Left ventricle myocardium inferior (tissue), 1 donor: ENCODE results near the gene GSTA3. TPM values are rescaled to one million over a fixed set of nuclear protein-coding genes. Genes with fewer than 3 reads are reported as not detected.
"Not testable (repeated sequence)": the region's sequence is repeated elsewhere in the genome, so short reads cannot be mapped to it uniquely, and the experiment has no call there.

Experiments
- DNase-seq: peaks from one replicate; pipeline ENCODE4 v3.0.0-alpha.2; 2020
- H3K27ac ChIP-seq: fragments of 200-600 bp; replicated peaks from 2 replicates; pipeline ENCODE4 v1.8.0; 2021
- H3K27me3 ChIP-seq: fragments of 200-600 bp; 2 replicates; pipeline ENCODE4 v1.8.0; 2021; ENCODE audit warnings: low read depth
- H3K36me3 ChIP-seq: fragments of 200-600 bp; 2 replicates; pipeline ENCODE4 v1.8.0; 2021
- H3K4me1 ChIP-seq: fragments of 200-600 bp; 2 replicates; pipeline ENCODE4 v1.8.0; 2021
- H3K4me3 ChIP-seq: fragments of 200-600 bp; 2 replicates; pipeline ENCODE4 v1.8.0; 2021; ENCODE audit warnings: mild to moderate bottlenecking, moderate library complexity
- H3K9me3 ChIP-seq: fragments of 200-600 bp; replicated peaks from 2 replicates; pipeline ENCODE4 v1.8.0; 2021
- CTCF ChIP-seq: fragments of 200-600 bp; IDR thresholded peaks from 2 replicates; pipeline ENCODE4 v1.8.0; 2021; ENCODE audit warnings: antibody characterized with exemption, mild to moderate bottlenecking, borderline replicate concordance
- intact Hi-C: fragments of 100-400 bp; cut with micrococcal nuclease; formaldehyde crosslinking; loops from one replicate; pipeline ENCODE4 v1.11.0; 2022
- total RNA-seq: library from RNA; stranded (reverse); fragmentation: NEBNext Ultra II Directional; extraction: Animal tissue kit (Norgen Biotek cat#: 25700); gene quantifications from one replicate; pipeline ENCODE4 v1.2.1, GENCODE V29; 2021
- donor health status: DM: no; HTN: yes; CAD: no; lungs with severe emphysema.

Gene GSTA3
- total RNA-seq, 1 donor from 2014 or later, result not detected

DNA sequence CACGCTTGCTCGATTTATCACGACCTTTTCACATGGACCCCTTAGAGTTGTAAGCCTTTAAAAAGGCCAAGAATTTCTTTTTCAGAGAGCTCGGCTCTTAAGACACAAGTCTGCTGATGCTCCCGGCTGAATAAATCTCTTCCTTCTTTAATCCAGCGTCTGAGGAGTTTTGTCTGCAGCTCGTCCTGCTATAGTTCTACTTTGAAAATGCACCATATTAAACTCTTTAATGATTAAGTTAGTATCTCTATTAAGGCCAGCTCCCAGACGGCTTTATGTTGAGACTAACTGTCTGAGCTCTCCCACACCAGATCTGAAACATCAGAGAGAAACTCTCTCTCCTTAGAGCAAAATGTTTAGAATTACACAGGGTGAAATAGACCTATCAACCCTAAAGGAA lies 18.0 kb upstream of the GSTA3 start:
- TF ChIP-seq CTCF, result no peak
- intact Hi-C loops, result no loop called here
- H3K36me3 ChIP-seq, result no peaks in the 10 kb centered on the region
- no peak overlapping the region for H3K4me3 ChIP-seq
- no peak overlapping the region for H3K27ac ChIP-seq
- H3K4me1 ChIP-seq, result no peaks in the 10 kb centered on the region
- no peaks in the 10 kb centered on the region for H3K9me3 ChIP-seq
- H3K27me3 ChIP-seq, result no peaks in the 10 kb centered on the region
- DNase-seq, result no peak

GRCh38 chr6:52925919-52926792 lies 16.7 kb upstream of the GSTA3 start:
- H3K4me3 ChIP-seq, result no peak overlapping the region
- H3K36me3 ChIP-seq, result no peaks in the 10 kb centered on the region
- intact Hi-C loops, result no loop called here
- peaks cover 7% of the 10 kb centered on the region for H3K27me3 ChIP-seq
- no peaks in the 10 kb centered on the region for H3K4me1 ChIP-seq
- no peak overlapping the region for H3K27ac ChIP-seq
- no peak for TF ChIP-seq CTCF
- H3K9me3 ChIP-seq, result no peaks in the 10 kb centered on the region
- DNase-seq, result no peak

GRCh38 chr6:52925042-52925441 lies 15.5 kb upstream of the GSTA3 start:
- Histone ChIP-seq H3K4me1 (no peaks in the 10 kb centered on the region), H3K27me3 (peaks cover 7% of the 10 kb centered on the region), H3K4me3 (no peak overlapping the region), H3K36me3 (no peaks in the 10 kb centered on the region), H3K27ac (no peak overlapping the region), H3K9me3 (no peaks in the 10 kb centered on the region)
- no peak for DNase-seq
- TF ChIP-seq CTCF, result no peak
- intact Hi-C loops, result no loop called here

- intact Hi-C loops, H3K27ac ChIP-seq, H3K4me3 ChIP-seq, H3K36me3 ChIP-seq, DNase-seq, H3K4me1 ChIP-seq, H3K27me3 ChIP-seq, H3K9me3 ChIP-seq: not testable (repeated sequence)
Observed at GRCh38 chr6:52923689-52924088, 14.2 kb upstream of the GSTA3 start.

DNA sequence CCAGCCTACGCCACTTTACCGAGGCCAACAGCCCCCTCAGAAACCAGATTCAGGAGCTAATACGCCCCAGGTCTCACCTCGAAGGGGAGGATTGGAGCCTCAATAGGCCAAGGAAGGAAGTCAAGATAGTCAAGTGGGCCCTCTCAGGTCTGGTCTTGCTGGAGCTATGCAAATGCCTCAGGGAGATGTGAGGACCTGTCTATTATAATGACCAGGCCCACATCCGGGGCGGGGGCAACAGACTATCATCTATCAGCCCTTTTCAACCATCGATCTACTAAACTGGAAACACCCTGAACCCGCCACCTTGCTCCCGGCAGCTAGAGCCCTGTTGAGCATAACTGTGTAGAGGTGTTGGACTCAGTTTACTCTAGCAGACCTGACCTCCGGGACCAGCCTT lies 12.7 kb upstream of the GSTA3 start:
- no peak for DNase-seq
- no peak overlapping the region for H3K4me3 ChIP-seq
- TF ChIP-seq CTCF, result no peak
- H3K4me1 ChIP-seq, result peaks cover 6% of the 10 kb centered on the region
- intact Hi-C loops, result no loop called here
- no peaks in the 10 kb centered on the region for H3K9me3 ChIP-seq
- H3K36me3 ChIP-seq, result no peaks in the 10 kb centered on the region
- H3K27ac ChIP-seq, result no peak overlapping the region
- H3K27me3 ChIP-seq, result peaks cover 7% of the 10 kb centered on the region

GRCh38 chr6:52921743-52922142 lies 12.2 kb upstream of the GSTA3 start:
- Histone ChIP-seq H3K9me3 (no peaks in the 10 kb centered on the region), H3K4me3 (no peak overlapping the region), H3K27me3 (peaks cover 7% of the 10 kb centered on the region), H3K36me3 (no peaks in the 10 kb centered on the region), H3K4me1 (peaks cover 6% of the 10 kb centered on the region), H3K27ac (no peak overlapping the region)
- TF ChIP-seq CTCF, result no peak
- intact Hi-C loops, result no loop called here
- no peak for DNase-seq

- H3K4me3 ChIP-seq, H3K9me3 ChIP-seq, DNase-seq, H3K27me3 ChIP-seq, H3K36me3 ChIP-seq, intact Hi-C loops, H3K27ac ChIP-seq, H3K4me1 ChIP-seq: not testable (repeated sequence)
Observed at GRCh38 chr6:52919511-52919910, 10.0 kb upstream of the GSTA3 start.

GRCh38 chr6:52918771-52919170 lies 9.3 kb upstream of the GSTA3 start:
- not testable (repeated sequence) for H3K4me1 ChIP-seq

DNA sequence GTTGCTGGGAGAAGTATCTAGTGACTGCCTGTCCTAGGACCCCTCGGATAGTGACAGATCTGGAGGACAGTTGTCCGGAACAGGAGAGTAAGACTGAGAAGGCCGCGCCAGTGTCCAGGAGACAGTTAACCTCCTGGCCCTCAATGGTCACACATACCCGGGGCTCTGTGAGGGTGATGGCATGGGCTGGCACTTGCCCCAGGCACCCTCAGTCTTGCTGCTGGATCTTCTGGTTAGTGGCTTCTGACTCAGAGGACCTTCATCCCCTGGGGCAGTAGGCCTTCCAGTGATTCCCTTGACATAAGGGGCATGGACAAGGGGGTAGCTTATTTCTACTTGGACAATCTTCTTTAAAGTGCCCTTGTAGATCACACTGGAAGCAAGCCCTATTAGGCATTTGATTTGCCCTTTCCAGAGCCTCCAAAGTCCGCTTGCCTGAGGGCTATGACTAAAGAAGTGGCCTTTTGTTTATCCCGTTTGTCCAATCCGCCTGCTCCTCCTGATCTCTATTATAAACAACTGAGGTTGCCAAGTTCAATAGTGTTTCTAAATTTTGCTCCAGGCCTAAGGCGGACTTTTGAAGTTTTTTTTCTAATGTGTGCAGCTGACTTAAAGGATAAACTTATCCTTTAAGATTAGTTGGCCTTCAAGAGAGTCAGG lies 8.7 kb upstream of the GSTA3 start:
- H3K9me3 ChIP-seq, H3K27ac ChIP-seq, H3K4me1 ChIP-seq, H3K4me3 ChIP-seq, H3K27me3 ChIP-seq, DNase-seq, H3K36me3 ChIP-seq, intact Hi-C loops: not testable (repeated sequence)

More at GRCh38 chr6:52918771-52919170, 9.3 kb upstream of the GSTA3 start:
- H3K27me3 ChIP-seq, intact Hi-C loops, DNase-seq, H3K4me3 ChIP-seq, H3K9me3 ChIP-seq, H3K27ac ChIP-seq, H3K36me3 ChIP-seq: not testable (repeated sequence)
